ENCODE data around the gene RGMA. TPM values are rescaled to one million over a fixed set of nuclear protein-coding genes. Genes with fewer than 3 reads are reported as not detected.

Gene RGMA
- total RNA-seq, 2 experiments from 2014 or later = not detected

- Mint-ChIP-seq H3K9me3 (no peaks in the 10 kb centered on the region), H3K4me3 (no peak overlapping the region), H3K27me3 (no peaks in the 10 kb centered on the region), H3K27ac (peak overlapping the region; percentile 47), H3K36me3 (ENCODE audit: low read depth) (peaks cover 59% of the 10 kb centered on the region), H3K4me1 (ENCODE audit: low read depth) (peaks cover 5% of the 10 kb centered on the region)
- DNase-seq = no peak
- intact Hi-C loops (cut with micrococcal nuclease) = no loop called here
- CTCF ChIA-PET = interaction anchor here (1.4 kb wide), 1 partner anchor 18 kb away, joined by 5 read pairs; no protein-coding TSS in a partner anchor
- no peak for TF ChIP-seq CTCF (IDR thresholded peaks at IDR 0.05)
- ATAC-seq = no peak
- POLR2A ChIA-PET = interaction anchor here (0.5 to 1.7 kb wide), 2 partner anchors 18 to 42 kb away, joined by 3 to 5 read pairs; no protein-coding TSS in a partner anchor
Observed at GRCh38 chr15:93005133-93005532, 83.9 kb downstream of the RGMA start.

GRCh38 chr15:93001881-93002280 lies 87.1 kb downstream of the RGMA start:
- Mint-ChIP-seq H3K4me3 (no peak overlapping the region), H3K4me1 (ENCODE audit: low read depth) (peaks cover 5% of the 10 kb centered on the region), H3K36me3 (ENCODE audit: low read depth) (peaks cover 66% of the 10 kb centered on the region), H3K27ac (no peak overlapping the region), H3K9me3 (no peaks in the 10 kb centered on the region), H3K27me3 (no peaks in the 10 kb centered on the region)
- intact Hi-C loops (cut with micrococcal nuclease) = no loop called here
- POLR2A ChIA-PET = interaction anchor here (0.9 kb wide), 1 partner anchor 20 kb away, joined by 3 read pairs; no protein-coding TSS in a partner anchor
- ATAC-seq (no peak), DNase-seq (no peak)
- CTCF ChIA-PET = interaction anchor here (0.6 to 1.5 kb wide), 7 partner anchors 16 to 205 kb away, joined by 3 to 5 read pairs (median 3); no protein-coding TSS in a partner anchor
- peak; percentile 34 for TF ChIP-seq CTCF (IDR thresholded peaks at IDR 0.05)

GRCh38 chr15:93001156-93001555 lies 87.9 kb downstream of the RGMA start:
- no peak for TF ChIP-seq CTCF (IDR thresholded peaks at IDR 0.05)
- ChIA-PET POLR2A (no interaction called here), CTCF (interaction anchor here (0.6 to 1.5 kb wide), 7 partner anchors 11 to 204 kb away, joined by 3 to 5 read pairs (median 3); no protein-coding TSS in a partner anchor)
- H3K9me3 Mint-ChIP-seq = no peaks in the 10 kb centered on the region
- peaks cover 5% of the 10 kb centered on the region for H3K4me1 Mint-ChIP-seq (ENCODE audit: low read depth)
- intact Hi-C loops (cut with micrococcal nuclease) = no loop called here
- H3K4me3 Mint-ChIP-seq = no peak overlapping the region
- no peak for ATAC-seq
- H3K36me3 Mint-ChIP-seq (ENCODE audit: low read depth) = peaks cover 71% of the 10 kb centered on the region
- DNase-seq = no peak
- H3K27ac Mint-ChIP-seq = peak overlapping the region; percentile 44
- H3K27me3 Mint-ChIP-seq = no peaks in the 10 kb centered on the region

DNA sequence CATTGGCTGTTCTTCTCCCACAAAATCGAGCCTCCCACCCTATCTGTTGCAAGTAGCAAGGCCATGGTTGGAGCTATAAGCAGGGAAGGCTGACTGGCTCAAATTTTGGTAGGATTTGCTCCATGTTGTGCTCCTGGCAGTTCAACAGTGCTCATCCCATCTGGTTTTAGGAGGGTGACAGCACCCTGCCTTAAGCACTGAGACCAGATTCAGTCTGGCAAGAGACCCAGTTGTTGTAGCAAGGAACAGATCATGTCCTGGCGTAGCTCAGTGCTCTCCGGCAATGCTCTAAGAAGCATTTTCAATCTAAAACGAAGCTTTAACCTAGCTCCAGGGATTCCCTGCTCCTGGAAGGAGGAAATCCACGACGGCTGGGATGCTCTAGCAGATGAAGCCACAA lies 91.2 kb downstream of the RGMA start:
- Mint-ChIP-seq H3K27ac (peak overlapping the region; percentile 55), H3K9me3 (no peaks in the 10 kb centered on the region), H3K36me3 (ENCODE audit: low read depth) (peaks cover 69% of the 10 kb centered on the region), H3K4me1 (ENCODE audit: low read depth) (peaks cover 7% of the 10 kb centered on the region), H3K4me3 (no peak overlapping the region), H3K27me3 (no peaks in the 10 kb centered on the region)
- no peak for TF ChIP-seq CTCF (IDR thresholded peaks at IDR 0.05)
- no peak for DNase-seq
- ChIA-PET CTCF (interaction anchor here (1.0 to 1.5 kb wide), 5 partner anchors 9 to 200 kb away, joined by 3 to 6 read pairs (median 3); no protein-coding TSS in a partner anchor), POLR2A (interaction anchor here (0.9 to 1.6 kb wide), 4 partner anchors 13 to 62 kb away, joined by 3 to 5 read pairs (median 4); no protein-coding TSS in a partner anchor)
- intact Hi-C loops (cut with micrococcal nuclease) = no loop called here
- no peak for ATAC-seq

GRCh38 chr15:92992720-92993119 lies 96.3 kb downstream of the RGMA start:
- H3K36me3 Mint-ChIP-seq (ENCODE audit: low read depth) = peaks cover 63% of the 10 kb centered on the region
- POLR2A ChIA-PET = interaction anchor here (0.9 to 1.1 kb wide), 2 partner anchors 8 to 13 kb away, joined by 3 to 4 read pairs; no protein-coding TSS in a partner anchor
- H3K27ac Mint-ChIP-seq = peak overlapping the region; percentile 11
- no peak overlapping the region for H3K4me3 Mint-ChIP-seq
- TF ChIP-seq CTCF (IDR thresholded peaks at IDR 0.05) = no peak
- no peaks in the 10 kb centered on the region for H3K9me3 Mint-ChIP-seq
- CTCF ChIA-PET = interaction anchor here (1.0 to 2.3 kb wide), 4 partner anchors 18 to 196 kb away, joined by 3 to 5 read pairs (median 4); no protein-coding TSS in a partner anchor
- DNase-seq = no peak
- no peaks in the 10 kb centered on the region for H3K27me3 Mint-ChIP-seq
- intact Hi-C loops (cut with micrococcal nuclease) = no loop called here
- H3K4me1 Mint-ChIP-seq (ENCODE audit: low read depth) = peaks cover 7% of the 10 kb centered on the region
- no peak for ATAC-seq

Measured in activated CD8-positive, alpha-beta T cell treated with anti-CD3 and anti-CD28 coated beads for 36 hours (primary cell).